Natural killer cell (primary cell): ENCODE results near the gene ARMC9. TPM values are rescaled to one million over a fixed set of nuclear protein-coding genes. Genes with fewer than 3 reads are reported as not detected.
A peak's percentile ranks its signal among the peaks of the same experiment; 100 is the strongest.

ENCODE experiments used
- ATAC-seq, 3 donors: fragments of 150-1000 bp in 2 of 3; fragments of 200-7000 bp in 1 of 3; cut with Tn5 transposase; 1 replicate in 1 of 3; 2 replicates in 2 of 3; pipeline ENCODE4 v1.10.0; 2021; ENCODE audit warnings: mild to moderate bottlenecking in 2 of 3, moderate library complexity in 2 of 3
- DNase-seq, 2 donors: peaks; one replicate each; pipeline versions ENCODE4 v3.0.0 to v3.0.0-alpha.2; 2013 to 2021; ENCODE audit warnings: mixed read lengths in 1 of 2
- H3K27ac ChIP-seq: one replicate; pipeline ENCODE4 v1.5.1; 2013; ENCODE audit warnings: mild to moderate bottlenecking, low read length
- H3K27me3 ChIP-seq: one replicate; pipeline ENCODE4 v1.6.1; 2013; ENCODE audit warnings: low read length; ENCODE audit not compliant: control insufficient read depth, insufficient read depth
- H3K36me3 ChIP-seq: one replicate; pipeline ENCODE4 v1.6.1; 2013; ENCODE audit warnings: low read length; ENCODE audit not compliant: control insufficient read depth, insufficient read depth
- H3K4me1 ChIP-seq: one replicate; pipeline ENCODE4 v1.6.1; 2013; ENCODE audit warnings: low read length; ENCODE audit not compliant: control insufficient read depth, insufficient read depth
- H3K4me3 ChIP-seq: one replicate; pipeline ENCODE4 v1.5.1; 2013; ENCODE audit warnings: low read length
- H3K9me3 ChIP-seq: one replicate; pipeline ENCODE4 v1.6.1; 2013; ENCODE audit warnings: low read length; ENCODE audit not compliant: control insufficient read depth, insufficient read depth
- H3K27ac Mint-ChIP-seq, 2 donors: one replicate each; pipeline ENCODE4 v1.8.0; 2022; ENCODE audit warnings: mild to moderate bottlenecking in 2 of 2, mixed read lengths in 2 of 2, moderate library complexity in 1 of 2
- H3K27me3 Mint-ChIP-seq, 2 donors: one replicate each; pipeline ENCODE4 v1.8.0; 2022; ENCODE audit warnings: low read depth in 2 of 2, mixed read lengths in 2 of 2
- H3K36me3 Mint-ChIP-seq: one replicate; pipeline ENCODE4 v1.8.0; 2022; ENCODE audit warnings: mixed read lengths
- H3K4me1 Mint-ChIP-seq, 2 donors: one replicate each; pipeline ENCODE4 v1.8.0; 2022; ENCODE audit warnings: mixed read lengths in 2 of 2
- H3K4me3 Mint-ChIP-seq: one replicate; pipeline ENCODE4 v1.8.0; 2022; ENCODE audit warnings: mild to moderate bottlenecking, moderate library complexity, mixed read lengths
- H3K9me3 Mint-ChIP-seq, 2 donors: one replicate each; pipeline ENCODE4 v1.8.0; 2022; ENCODE audit warnings: mixed read lengths in 2 of 2
- WGBS: methylation state at CpG from one replicate; pipeline ENCODE4 v1.1.7; 2013; ENCODE audit warnings: missing lambda C conversion rate; ENCODE audit not compliant: insufficient coverage; 5-methylcytosine and 5-hydroxymethylcytosine counted together
- intact Hi-C: fragments of 100-400 bp; cut with micrococcal nuclease; formaldehyde crosslinking; loops from one replicate; pipeline ENCODE4 v1.14.2; 2022
- total RNA-seq, 4 donors: library from RNA; stranded (reverse); fragments of 120-200 nt in 1 of 4; gene quantifications; one replicate each; pipeline versions ENCODE4 v1.2.3 to v1.2.4, GENCODE V29; 2013 to 2022
- TF ChIP-seq, protein P1 (sequence below): fragments of 200-600 bp; IDR thresholded peaks from one replicate; pipeline ENCODE4 v1.8.0; 2022; ENCODE audit warnings: antibody characterized with exemption

Gene ARMC9
- total RNA-seq, 3 donors from 2014 or later (not counting 1 experiment from before 2014, with no cell fraction given), result 1.2 to 2.3 (median 2.0) TPM

- 89% methylated on average over 13 of the region's 13 CpGs for WGBS
- intact Hi-C loops, result loop anchor here (1.0 to 2.0 kb wide), 3 partner anchors 109 to 156 kb away; no protein-coding TSS in a partner anchor
- Histone ChIP-seq H3K36me3 (no peaks in the 10 kb centered on the region), H3K4me3 (no peak overlapping the region), H3K27ac (no peak overlapping the region), H3K27me3 (no peaks in the 10 kb centered on the region), H3K9me3 (no peaks in the 10 kb centered on the region), H3K4me1 (peaks cover 22% of the 10 kb centered on the region)
- DNase-seq (no peak), ATAC-seq (no peak)
- no peak overlapping the region for H3K4me3 Mint-ChIP-seq
- H3K27ac Mint-ChIP-seq, result peak overlapping the region; percentile 4 to 49
- no peaks in the 10 kb centered on the region for H3K27me3 Mint-ChIP-seq
- H3K4me1 Mint-ChIP-seq, result peaks cover 38 to 40% of the 10 kb centered on the region in 2 donors
- TF ChIP-seq, protein P1, sequence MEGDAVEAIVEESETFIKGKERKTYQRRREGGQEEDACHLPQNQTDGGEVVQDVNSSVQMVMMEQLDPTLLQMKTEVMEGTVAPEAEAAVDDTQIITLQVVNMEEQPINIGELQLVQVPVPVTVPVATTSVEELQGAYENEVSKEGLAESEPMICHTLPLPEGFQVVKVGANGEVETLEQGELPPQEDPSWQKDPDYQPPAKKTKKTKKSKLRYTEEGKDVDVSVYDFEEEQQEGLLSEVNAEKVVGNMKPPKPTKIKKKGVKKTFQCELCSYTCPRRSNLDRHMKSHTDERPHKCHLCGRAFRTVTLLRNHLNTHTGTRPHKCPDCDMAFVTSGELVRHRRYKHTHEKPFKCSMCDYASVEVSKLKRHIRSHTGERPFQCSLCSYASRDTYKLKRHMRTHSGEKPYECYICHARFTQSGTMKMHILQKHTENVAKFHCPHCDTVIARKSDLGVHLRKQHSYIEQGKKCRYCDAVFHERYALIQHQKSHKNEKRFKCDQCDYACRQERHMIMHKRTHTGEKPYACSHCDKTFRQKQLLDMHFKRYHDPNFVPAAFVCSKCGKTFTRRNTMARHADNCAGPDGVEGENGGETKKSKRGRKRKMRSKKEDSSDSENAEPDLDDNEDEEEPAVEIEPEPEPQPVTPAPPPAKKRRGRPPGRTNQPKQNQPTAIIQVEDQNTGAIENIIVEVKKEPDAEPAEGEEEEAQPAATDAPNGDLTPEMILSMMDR, result no peak
- H3K9me3 Mint-ChIP-seq, result no peaks in the 10 kb centered on the region
- H3K36me3 Mint-ChIP-seq, result no peaks in the 10 kb centered on the region
Observed at GRCh38 chr2:231296401-231296974, 98.1 kb downstream of the ARMC9 start.

DNA sequence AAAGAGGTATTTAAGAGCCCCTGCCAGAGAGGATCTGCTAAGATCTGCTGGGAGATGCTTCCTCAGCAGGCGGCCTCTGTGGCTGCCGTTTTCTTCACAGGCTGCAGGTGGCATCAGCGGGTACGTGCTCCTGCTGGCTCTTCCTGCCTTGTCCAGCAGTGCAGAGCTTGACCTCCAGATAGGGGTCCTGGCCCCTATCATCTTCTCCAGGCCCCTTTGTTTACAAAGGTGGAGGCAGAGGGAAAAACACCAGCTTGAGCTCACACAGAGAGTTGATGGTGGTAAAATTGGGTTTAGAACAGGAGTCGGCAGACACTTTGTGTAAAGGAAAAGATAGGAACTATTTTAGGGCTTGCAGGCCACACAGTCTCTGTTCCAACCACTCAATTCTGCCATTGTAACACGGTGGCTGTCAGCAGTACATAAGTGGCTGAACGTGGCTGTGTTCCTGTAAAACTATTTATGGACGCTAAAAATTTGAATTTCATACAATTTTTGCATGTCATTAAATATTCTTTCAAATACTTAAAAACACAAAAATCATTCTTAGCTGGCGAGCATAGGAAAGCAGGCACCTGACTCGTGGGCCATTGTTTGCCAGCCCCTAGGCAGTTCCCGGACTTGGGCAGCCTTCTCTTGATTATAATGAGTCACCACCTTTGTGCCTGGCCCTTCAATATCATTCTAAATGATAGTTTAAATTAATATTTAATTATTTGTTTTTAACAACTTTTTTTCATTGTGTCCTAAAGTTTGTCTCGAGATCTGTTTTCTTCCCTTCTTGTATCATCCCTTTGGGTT is 98.9 kb downstream of the ARMC9 start:
- Histone ChIP-seq H3K4me3 (no peak overlapping the region), H3K4me1 (peaks cover 22% of the 10 kb centered on the region), H3K27ac (no peak overlapping the region), H3K36me3 (no peaks in the 10 kb centered on the region), H3K27me3 (no peaks in the 10 kb centered on the region), H3K9me3 (no peaks in the 10 kb centered on the region)
- DNase-seq, result peak; percentile 42
- WGBS, result 52% methylated on average over 11 of the region's 12 CpGs
- H3K4me1 Mint-ChIP-seq, result peaks cover 38 to 40% of the 10 kb centered on the region in 2 donors
- no peak overlapping the region for H3K4me3 Mint-ChIP-seq
- TF ChIP-seq, protein P1, result peak; percentile 77
- intact Hi-C loops, result loop anchor here (2.0 kb wide), 2 partner anchors 115 to 155 kb away; no protein-coding TSS in a partner anchor
- no peaks in the 10 kb centered on the region for H3K27me3 Mint-ChIP-seq
- H3K36me3 Mint-ChIP-seq, result no peaks in the 10 kb centered on the region
- H3K9me3 Mint-ChIP-seq, result no peaks in the 10 kb centered on the region
- H3K27ac Mint-ChIP-seq, result peak overlapping the region; percentile 4 to 49
- ATAC-seq, result peak in 2 of 3 donors; percentile 77 to 78

- Mint-ChIP-seq H3K27ac (no peak overlapping the region), H3K4me1 (peaks cover 38 to 40% of the 10 kb centered on the region in 2 donors), H3K4me3 (no peak overlapping the region), H3K9me3 (no peaks in the 10 kb centered on the region), H3K27me3 (no peaks in the 10 kb centered on the region), H3K36me3 (no peaks in the 10 kb centered on the region)
- no peak for ATAC-seq
- Histone ChIP-seq H3K27ac (no peak overlapping the region), H3K36me3 (no peaks in the 10 kb centered on the region), H3K9me3 (no peaks in the 10 kb centered on the region), H3K4me3 (no peak overlapping the region), H3K27me3 (no peaks in the 10 kb centered on the region), H3K4me1 (peaks cover 21% of the 10 kb centered on the region)
- TF ChIP-seq, protein P1, result no peak
- WGBS, result 95% methylated on average over 8 of the region's 8 CpGs
- intact Hi-C loops, result no loop called here
- no peak for DNase-seq
Observed at GRCh38 chr2:231298091-231298490, 99.7 kb downstream of the ARMC9 start.
